WTC11 (cell line): ENCODE measurements around the gene ASCC1.

ENCODE experiments used
- ZNF423 ChIP-seq: fragments of 250-450 bp; sonication (Bioruptor Pico); IDR thresholded peaks from 2 replicates; pipeline ENCODE4 v2.1.2; 2022; ENCODE audit warnings: mild to moderate bottlenecking, moderate library complexity
- ZNF512 ChIP-seq: sonication (generic); formaldehyde crosslinking; IDR thresholded peaks from 2 replicates; pipeline ENCODE4 v1.8.1; 2022; ENCODE audit warnings: missing genetic modification reagents, borderline replicate concordance

- TF ChIP-seq ZNF423 (CRISPR knock-in tag) = no peak
- TF ChIP-seq ZNF512 = no peak
Observed at GRCh38 chr10:72173262-72173618, 42.8 kb downstream of the ASCC1 start.
